ENCODE results near the gene MRPS34.

Gene MRPS34

GRCh38 chr16:1745900-1746692 lies 26.8 kb downstream of the MRPS34 start:
- no peak for DNase-seq (ENCODE audit: insufficient read length, low spot score)
- no peak for TF ChIP-seq POLR2AphosphoS5 (IDR thresholded peaks at IDR 0.05; ENCODE audit: low read depth, low read length)
- no peak for TF ChIP-seq POU2F2 (IDR thresholded peaks at IDR 0.05; ENCODE audit: low read depth, low read length)
- TF ChIP-seq TAF1 (IDR thresholded peaks at IDR 0.05; ENCODE audit: low read depth, low read length): no peak
- no peak for TF ChIP-seq POLR2A (IDR thresholded peaks at IDR 0.05; ENCODE audit: low read depth, low read length)
- no peak for TF ChIP-seq PAX5 (IDR thresholded peaks at IDR 0.05; ENCODE audit: insufficient read depth, low read length, severe bottlenecking)
- TF ChIP-seq SPI1 (IDR thresholded peaks at IDR 0.05; ENCODE audit: low read depth, low read length): no peak
- FAIRE-seq: no peak

GRCh38 chr16:1745181-1745899 lies 27.6 kb downstream of the MRPS34 start:
- no peak for TF ChIP-seq SPI1 (IDR thresholded peaks at IDR 0.05; ENCODE audit: low read depth, low read length)
- no peak for TF ChIP-seq POLR2A (IDR thresholded peaks at IDR 0.05; ENCODE audit: low read depth, low read length)
- TF ChIP-seq TAF1 (IDR thresholded peaks at IDR 0.05; ENCODE audit: low read depth, low read length): no peak
- no peak for TF ChIP-seq POLR2AphosphoS5 (IDR thresholded peaks at IDR 0.05; ENCODE audit: low read depth, low read length)
- no peak for TF ChIP-seq POU2F2 (IDR thresholded peaks at IDR 0.05; ENCODE audit: low read depth, low read length)
- TF ChIP-seq PAX5 (IDR thresholded peaks at IDR 0.05; ENCODE audit: insufficient read depth, low read length, severe bottlenecking): no peak
- DNase-seq (ENCODE audit: insufficient read length, low spot score) (no peak), FAIRE-seq (no peak)

GRCh38 chr16:1744338-1744840 lies 28.5 kb downstream of the MRPS34 start:
- TF ChIP-seq POU2F2 (IDR thresholded peaks at IDR 0.05; ENCODE audit: low read depth, low read length) (no peak), TAF1 (IDR thresholded peaks at IDR 0.05; ENCODE audit: low read depth, low read length) (no peak), SPI1 (IDR thresholded peaks at IDR 0.05; ENCODE audit: low read depth, low read length) (no peak), POLR2A (IDR thresholded peaks at IDR 0.05; ENCODE audit: low read depth, low read length) (no peak), POLR2AphosphoS5 (IDR thresholded peaks at IDR 0.05; ENCODE audit: low read depth, low read length) (no peak), PAX5 (IDR thresholded peaks at IDR 0.05; ENCODE audit: insufficient read depth, low read length, severe bottlenecking) (no peak)
- FAIRE-seq (no peak), DNase-seq (ENCODE audit: insufficient read length, low spot score) (no peak)

- FAIRE-seq (no peak), DNase-seq (ENCODE audit: insufficient read length, low spot score) (no peak)
- no peak for TF ChIP-seq PAX5 (IDR thresholded peaks at IDR 0.05; ENCODE audit: insufficient read depth, low read length, severe bottlenecking)
- no peak for TF ChIP-seq POLR2AphosphoS5 (IDR thresholded peaks at IDR 0.05; ENCODE audit: low read depth, low read length)
Measured at GRCh38 chr16:1743376-1744337, 29.3 kb downstream of the MRPS34 start.

- TF ChIP-seq POLR2AphosphoS5 (IDR thresholded peaks at IDR 0.05; ENCODE audit: low read depth, low read length): no peak
- DNase-seq (ENCODE audit: insufficient read length, low spot score) (no peak), FAIRE-seq (no peak)
Measured at GRCh38 chr16:1741553-1742165, 31.3 kb downstream of the MRPS34 start.

- FAIRE-seq (no peak), DNase-seq (ENCODE audit: insufficient read length, low spot score) (no peak)
- TF ChIP-seq TAF1 (IDR thresholded peaks at IDR 0.05; ENCODE audit: low read depth, low read length) (no peak), POLR2A (IDR thresholded peaks at IDR 0.05; ENCODE audit: low read depth, low read length) (no peak), PAX5 (IDR thresholded peaks at IDR 0.05; ENCODE audit: insufficient read depth, low read length, severe bottlenecking) (no peak), SPI1 (IDR thresholded peaks at IDR 0.05; ENCODE audit: low read depth, low read length) (no peak), POU2F2 (IDR thresholded peaks at IDR 0.05; ENCODE audit: low read depth, low read length) (no peak), POLR2AphosphoS5 (IDR thresholded peaks at IDR 0.05; ENCODE audit: low read depth, low read length) (no peak)
Measured at GRCh38 chr16:1740781-1741490, 32.0 kb downstream of the MRPS34 start.

GRCh38 chr16:1740234-1740633 lies 32.7 kb downstream of the MRPS34 start:
- no peak for DNase-seq (ENCODE audit: insufficient read length, low spot score)
- no peak for FAIRE-seq
- TF ChIP-seq POLR2A (IDR thresholded peaks at IDR 0.05; ENCODE audit: low read depth, low read length) (no peak), SPI1 (IDR thresholded peaks at IDR 0.05; ENCODE audit: low read depth, low read length) (no peak), POLR2AphosphoS5 (IDR thresholded peaks at IDR 0.05; ENCODE audit: low read depth, low read length) (no peak; the same call in 1 of the 2 replicates), POU2F2 (IDR thresholded peaks at IDR 0.05; ENCODE audit: low read depth, low read length) (no peak), TAF1 (IDR thresholded peaks at IDR 0.05; ENCODE audit: low read depth, low read length) (no peak), PAX5 (IDR thresholded peaks at IDR 0.05; ENCODE audit: insufficient read depth, low read length, severe bottlenecking) (no peak)

- TF ChIP-seq PAX5 (IDR thresholded peaks at IDR 0.05; ENCODE audit: insufficient read depth, low read length, severe bottlenecking) (no peak), TAF1 (IDR thresholded peaks at IDR 0.05; ENCODE audit: low read depth, low read length) (no peak), POU2F2 (IDR thresholded peaks at IDR 0.05; ENCODE audit: low read depth, low read length) (no peak), POLR2A (IDR thresholded peaks at IDR 0.05; ENCODE audit: low read depth, low read length) (no peak), SPI1 (IDR thresholded peaks at IDR 0.05; ENCODE audit: low read depth, low read length) (no peak), POLR2AphosphoS5 (IDR thresholded peaks at IDR 0.05; ENCODE audit: low read depth, low read length) (no peak)
- no peak for DNase-seq (ENCODE audit: insufficient read length, low spot score)
- FAIRE-seq: no peak
Measured at GRCh38 chr16:1734816-1735215, 38.1 kb downstream of the MRPS34 start.

All from GM12891 (cell line).